Loucy (cell line): ENCODE measurements around the gene ASPM.

Source experiments
- EZH2phosphoT487 ChIP-seq: fragments of 200-600 bp; IDR thresholded peaks from 2 replicates; pipeline ENCODE4 v1.6.1; 2018; ENCODE audit warnings: antibody characterized with exemption, mild to moderate bottlenecking, moderate library complexity, borderline replicate concordance
- TF ChIP-seq, protein P1 (sequence below): fragments of 200-600 bp; sonication (generic); conservative IDR thresholded peaks from 2 replicates; pipeline ENCODE4 v1.5.1; 2014; ENCODE audit warnings: mild to moderate bottlenecking, antibody characterized with exemption, low read length

DNA sequence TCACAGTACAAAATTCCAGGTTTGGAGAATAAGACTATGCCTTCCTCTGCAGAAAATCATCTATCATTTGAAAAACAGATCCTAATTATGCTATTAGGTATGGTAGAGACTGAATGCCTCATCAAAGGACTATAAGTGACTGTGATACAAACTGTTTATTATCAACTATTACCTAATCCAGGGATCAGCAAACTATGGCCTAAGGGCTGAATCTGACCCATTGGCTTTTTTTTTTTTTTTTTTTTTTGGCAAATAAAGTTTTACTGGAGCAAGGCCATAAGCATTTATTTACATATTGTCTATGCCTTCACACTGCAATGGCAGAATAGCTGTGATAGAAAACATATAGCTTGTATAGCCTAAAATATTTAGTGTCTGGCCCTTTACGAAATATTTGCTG, 4.7 kb upstream of the ASPM start:
- TF ChIP-seq, protein P1, sequence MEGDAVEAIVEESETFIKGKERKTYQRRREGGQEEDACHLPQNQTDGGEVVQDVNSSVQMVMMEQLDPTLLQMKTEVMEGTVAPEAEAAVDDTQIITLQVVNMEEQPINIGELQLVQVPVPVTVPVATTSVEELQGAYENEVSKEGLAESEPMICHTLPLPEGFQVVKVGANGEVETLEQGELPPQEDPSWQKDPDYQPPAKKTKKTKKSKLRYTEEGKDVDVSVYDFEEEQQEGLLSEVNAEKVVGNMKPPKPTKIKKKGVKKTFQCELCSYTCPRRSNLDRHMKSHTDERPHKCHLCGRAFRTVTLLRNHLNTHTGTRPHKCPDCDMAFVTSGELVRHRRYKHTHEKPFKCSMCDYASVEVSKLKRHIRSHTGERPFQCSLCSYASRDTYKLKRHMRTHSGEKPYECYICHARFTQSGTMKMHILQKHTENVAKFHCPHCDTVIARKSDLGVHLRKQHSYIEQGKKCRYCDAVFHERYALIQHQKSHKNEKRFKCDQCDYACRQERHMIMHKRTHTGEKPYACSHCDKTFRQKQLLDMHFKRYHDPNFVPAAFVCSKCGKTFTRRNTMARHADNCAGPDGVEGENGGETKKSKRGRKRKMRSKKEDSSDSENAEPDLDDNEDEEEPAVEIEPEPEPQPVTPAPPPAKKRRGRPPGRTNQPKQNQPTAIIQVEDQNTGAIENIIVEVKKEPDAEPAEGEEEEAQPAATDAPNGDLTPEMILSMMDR = no peak
- TF ChIP-seq EZH2phosphoT487 = no peak
